ENCODE results near the gene TGFBR3.

Gene TGFBR3

GRCh38 chr1:91768786-91769725 lies 116.9 kb downstream of the TGFBR3 start:
- no peak overlapping the region for H3K4me3 ChIP-seq (ENCODE audit: low read length)
- H3K9ac ChIP-seq (ENCODE audit: low read depth, low read length): no peak overlapping the region
- no peaks in the 10 kb centered on the region for H3K27me3 ChIP-seq (ENCODE audit: control insufficient read depth, insufficient read depth, low read length)
- H3K9me3 ChIP-seq (replicated peaks; ENCODE audit: low read length): no peaks in the 10 kb centered on the region
- peaks cover 20% of the 10 kb centered on the region for H3K4me1 ChIP-seq (ENCODE audit: control insufficient read depth, insufficient read depth, low read length)
- peak overlapping the region; percentile 11 for H3K4me2 ChIP-seq (ENCODE audit: low read length)
- H3K36me3 ChIP-seq (ENCODE audit: insufficient read depth, low read length): no peaks in the 10 kb centered on the region

GRCh38 chr1:91768120-91768519 lies 117.8 kb downstream of the TGFBR3 start:
- Histone ChIP-seq H3K4me1 (ENCODE audit: control insufficient read depth, insufficient read depth, low read length) (peaks cover 20% of the 10 kb centered on the region), H3K4me3 (ENCODE audit: low read length) (no peak overlapping the region), H3K9me3 (replicated peaks; ENCODE audit: low read length) (no peaks in the 10 kb centered on the region), H3K36me3 (ENCODE audit: insufficient read depth, low read length) (no peaks in the 10 kb centered on the region), H3K4me2 (ENCODE audit: low read length) (no peak overlapping the region), H3K27me3 (ENCODE audit: control insufficient read depth, insufficient read depth, low read length) (no peaks in the 10 kb centered on the region), H3K9ac (ENCODE audit: low read depth, low read length) (no peak overlapping the region)

GRCh38 chr1:91766883-91767282 lies 119.1 kb downstream of the TGFBR3 start:
- Histone ChIP-seq H3K9me3 (replicated peaks; ENCODE audit: low read length) (no peaks in the 10 kb centered on the region), H3K4me2 (ENCODE audit: low read length) (no peak overlapping the region), H3K36me3 (ENCODE audit: insufficient read depth, low read length) (no peaks in the 10 kb centered on the region), H3K27me3 (ENCODE audit: control insufficient read depth, insufficient read depth, low read length) (peaks cover 3% of the 10 kb centered on the region), H3K4me1 (ENCODE audit: control insufficient read depth, insufficient read depth, low read length) (peaks cover 20% of the 10 kb centered on the region), H3K9ac (ENCODE audit: low read depth, low read length) (no peak overlapping the region), H3K4me3 (ENCODE audit: low read length) (no peak overlapping the region)

DNA sequence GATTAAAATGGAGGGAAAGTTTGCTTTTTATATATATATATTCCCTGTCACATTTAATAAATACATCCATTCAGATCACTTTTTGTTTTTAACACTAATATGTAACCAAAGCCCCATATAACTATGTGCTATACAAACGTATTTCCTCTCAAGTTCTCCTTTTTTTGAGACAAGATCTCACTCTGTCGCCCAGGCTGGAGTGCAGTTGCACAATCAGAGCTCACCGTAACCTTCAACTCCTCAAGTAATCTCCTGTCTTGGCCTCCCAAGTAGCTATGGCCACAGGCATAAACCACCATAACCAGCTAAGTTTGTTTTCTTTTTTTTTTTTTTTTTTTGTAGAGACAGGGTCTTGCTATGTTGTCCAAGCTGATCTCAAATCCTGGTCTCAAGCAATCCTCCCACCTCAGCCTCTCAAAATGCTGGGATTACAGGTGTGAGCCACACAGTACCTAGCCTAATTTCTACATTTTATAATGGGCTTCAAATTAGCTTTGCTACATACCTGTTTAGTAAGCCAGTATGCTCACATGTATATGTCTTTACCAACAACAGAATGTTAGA lies 120.0 kb downstream of the TGFBR3 start:
- peaks cover 20% of the 10 kb centered on the region for H3K4me1 ChIP-seq (ENCODE audit: control insufficient read depth, insufficient read depth, low read length)
- no peaks in the 10 kb centered on the region for H3K9me3 ChIP-seq (replicated peaks; ENCODE audit: low read length)
- H3K4me3 ChIP-seq (ENCODE audit: low read length): no peak overlapping the region
- peaks cover 3% of the 10 kb centered on the region for H3K27me3 ChIP-seq (ENCODE audit: control insufficient read depth, insufficient read depth, low read length)
- H3K4me2 ChIP-seq (ENCODE audit: low read length): no peak overlapping the region
- no peak overlapping the region for H3K9ac ChIP-seq (ENCODE audit: low read depth, low read length)
- H3K36me3 ChIP-seq (ENCODE audit: insufficient read depth, low read length): no peaks in the 10 kb centered on the region

DNA sequence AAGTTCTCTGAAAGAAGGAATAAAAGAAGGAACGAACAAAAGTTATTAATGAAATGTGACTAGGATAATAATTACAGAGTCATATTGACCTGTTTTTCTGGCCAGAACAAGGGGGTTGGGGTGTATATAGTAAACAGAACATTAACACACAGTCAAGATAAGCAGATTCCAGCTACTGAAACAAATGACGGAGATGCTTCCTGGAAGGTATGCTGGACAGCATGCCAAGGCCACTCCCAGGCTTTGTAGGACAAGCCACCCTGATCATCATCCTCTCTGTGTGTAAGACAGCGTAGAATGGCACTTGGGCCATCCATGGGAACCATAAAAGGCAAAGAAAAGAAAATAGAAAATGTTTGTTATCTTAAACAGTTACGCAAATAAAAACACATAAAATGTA lies 120.7 kb downstream of the TGFBR3 start:
- Histone ChIP-seq H3K4me2 (ENCODE audit: low read length) (no peak overlapping the region), H3K4me3 (ENCODE audit: low read length) (no peak overlapping the region), H3K4me1 (ENCODE audit: control insufficient read depth, insufficient read depth, low read length) (peaks cover 20% of the 10 kb centered on the region), H3K9ac (ENCODE audit: low read depth, low read length) (no peak overlapping the region), H3K36me3 (ENCODE audit: insufficient read depth, low read length) (no peaks in the 10 kb centered on the region), H3K9me3 (replicated peaks; ENCODE audit: low read length) (no peaks in the 10 kb centered on the region), H3K27me3 (ENCODE audit: control insufficient read depth, insufficient read depth, low read length) (peaks cover 3% of the 10 kb centered on the region)

DNA sequence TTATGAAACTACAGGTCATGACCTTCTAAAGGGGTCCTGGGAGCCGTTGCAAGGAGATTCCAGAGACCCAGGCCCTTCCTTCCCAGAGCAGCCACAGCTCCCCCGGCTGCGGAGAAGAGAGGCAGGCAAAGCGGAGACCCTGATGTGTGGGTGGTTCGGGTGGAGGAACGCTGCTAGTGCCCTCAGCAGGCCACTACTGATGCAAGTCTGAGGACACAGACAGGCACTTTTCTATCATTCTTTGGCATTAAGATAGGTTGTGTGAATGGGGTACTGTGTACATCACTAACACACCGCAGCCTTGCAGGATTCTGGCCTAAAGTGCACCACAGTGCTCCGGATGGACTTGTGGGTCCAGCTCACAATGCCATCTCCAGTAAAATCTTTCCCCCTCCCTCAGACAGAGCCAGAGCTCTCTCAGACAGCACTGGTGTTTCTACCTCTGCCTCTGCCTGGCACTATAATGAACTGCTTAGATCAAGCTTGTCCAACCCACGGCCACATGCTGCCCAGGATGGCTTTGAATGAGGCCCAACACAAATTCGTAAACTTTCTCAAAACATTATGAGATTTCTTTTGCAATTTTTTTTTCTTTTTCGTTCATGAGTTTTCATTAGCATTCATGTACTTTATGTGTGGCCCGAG lies 121.4 kb downstream of the TGFBR3 start:
- Histone ChIP-seq H3K27me3 (ENCODE audit: control insufficient read depth, insufficient read depth, low read length) (peaks cover 3% of the 10 kb centered on the region), H3K4me1 (ENCODE audit: control insufficient read depth, insufficient read depth, low read length) (peaks cover 14% of the 10 kb centered on the region), H3K4me3 (ENCODE audit: low read length) (no peak overlapping the region), H3K36me3 (ENCODE audit: insufficient read depth, low read length) (no peaks in the 10 kb centered on the region), H3K4me2 (ENCODE audit: low read length) (no peak overlapping the region), H3K9me3 (replicated peaks; ENCODE audit: low read length) (no peaks in the 10 kb centered on the region), H3K9ac (ENCODE audit: low read depth, low read length) (no peak overlapping the region)

DNA sequence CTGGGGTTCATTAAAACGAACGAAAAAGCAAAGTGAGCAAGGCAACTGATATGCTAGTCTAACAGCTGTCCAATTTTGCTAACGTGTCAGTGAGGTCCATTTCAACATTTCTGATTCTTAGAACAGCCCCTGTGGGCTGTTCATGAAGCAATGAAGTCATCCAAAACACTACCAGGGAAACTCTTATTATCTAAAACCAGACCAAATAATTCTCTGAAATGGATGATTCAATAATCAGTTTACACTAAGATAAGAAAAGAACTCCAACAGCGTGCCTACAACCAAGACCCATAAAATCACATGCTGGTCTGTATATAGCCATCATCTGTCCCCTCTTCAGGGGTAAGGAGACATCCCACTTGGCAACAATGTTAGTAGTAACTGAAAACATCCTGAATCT lies 122.7 kb downstream of the TGFBR3 start:
- Histone ChIP-seq H3K27me3 (ENCODE audit: control insufficient read depth, insufficient read depth, low read length) (peaks cover 3% of the 10 kb centered on the region), H3K4me3 (ENCODE audit: low read length) (no peak overlapping the region), H3K9me3 (replicated peaks; ENCODE audit: low read length) (no peaks in the 10 kb centered on the region), H3K4me1 (ENCODE audit: control insufficient read depth, insufficient read depth, low read length) (peaks cover under 1% of the 10 kb centered on the region), H3K36me3 (ENCODE audit: insufficient read depth, low read length) (no peaks in the 10 kb centered on the region), H3K9ac (ENCODE audit: low read depth, low read length) (no peak overlapping the region), H3K4me2 (ENCODE audit: low read length) (no peak overlapping the region)

- no peak overlapping the region for H3K9ac ChIP-seq (ENCODE audit: low read depth, low read length)
- no peaks in the 10 kb centered on the region for H3K9me3 ChIP-seq (replicated peaks; ENCODE audit: low read length)
- H3K4me3 ChIP-seq (ENCODE audit: low read length): no peak overlapping the region
- H3K4me2 ChIP-seq (ENCODE audit: low read length): no peak overlapping the region
- H3K27me3 ChIP-seq (ENCODE audit: control insufficient read depth, insufficient read depth, low read length): peaks cover 3% of the 10 kb centered on the region
- H3K36me3 ChIP-seq (ENCODE audit: insufficient read depth, low read length): no peaks in the 10 kb centered on the region
- H3K4me1 ChIP-seq (ENCODE audit: control insufficient read depth, insufficient read depth, low read length): no peaks in the 10 kb centered on the region
These were observed 124.6 kb downstream of the TGFBR3 start for GRCh38 chr1:91761295-91761721.

GRCh38 chr1:91760512-91760911 lies 125.4 kb downstream of the TGFBR3 start:
- Histone ChIP-seq H3K9ac (ENCODE audit: low read depth, low read length) (no peak overlapping the region), H3K4me2 (ENCODE audit: low read length) (no peak overlapping the region), H3K4me3 (ENCODE audit: low read length) (no peak overlapping the region), H3K9me3 (replicated peaks; ENCODE audit: low read length) (no peaks in the 10 kb centered on the region), H3K27me3 (ENCODE audit: control insufficient read depth, insufficient read depth, low read length) (peaks cover 3% of the 10 kb centered on the region), H3K36me3 (ENCODE audit: insufficient read depth, low read length) (no peaks in the 10 kb centered on the region), H3K4me1 (ENCODE audit: control insufficient read depth, insufficient read depth, low read length) (no peaks in the 10 kb centered on the region)

DNA sequence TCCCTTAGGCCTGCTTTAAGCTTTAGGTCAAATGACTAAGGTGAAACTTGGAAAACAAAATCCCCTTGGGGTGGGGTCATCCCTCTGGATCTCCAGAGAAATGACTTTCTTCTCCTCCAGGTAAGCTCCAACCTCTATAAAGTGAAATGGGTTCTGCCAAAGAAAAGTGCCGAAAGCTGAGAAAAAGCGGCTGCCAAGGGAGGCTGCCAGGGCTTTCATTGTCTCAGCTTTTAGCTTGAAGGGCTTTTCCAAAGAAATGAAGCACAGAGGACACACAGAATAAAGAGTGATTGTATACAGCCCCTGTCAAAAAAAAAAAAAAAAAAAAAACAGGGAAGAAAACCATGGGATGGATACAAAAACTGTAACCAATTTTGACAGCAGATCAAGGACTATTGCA lies 126.9 kb downstream of the TGFBR3 start:
- Histone ChIP-seq H3K27me3 (ENCODE audit: control insufficient read depth, insufficient read depth, low read length) (peaks cover 3% of the 10 kb centered on the region), H3K36me3 (ENCODE audit: insufficient read depth, low read length) (no peaks in the 10 kb centered on the region), H3K9me3 (replicated peaks; ENCODE audit: low read length) (no peaks in the 10 kb centered on the region), H3K9ac (ENCODE audit: low read depth, low read length) (no peak overlapping the region), H3K4me2 (ENCODE audit: low read length) (no peak overlapping the region), H3K4me1 (ENCODE audit: control insufficient read depth, insufficient read depth, low read length) (peaks cover 4% of the 10 kb centered on the region), H3K4me3 (ENCODE audit: low read length) (no peak overlapping the region)

- Histone ChIP-seq H3K9ac (ENCODE audit: low read depth, low read length) (no peak overlapping the region), H3K27me3 (ENCODE audit: control insufficient read depth, insufficient read depth, low read length) (peaks cover 3% of the 10 kb centered on the region), H3K4me2 (ENCODE audit: low read length) (no peak overlapping the region), H3K4me3 (ENCODE audit: low read length) (no peak overlapping the region), H3K4me1 (ENCODE audit: control insufficient read depth, insufficient read depth, low read length) (peaks cover 7% of the 10 kb centered on the region), H3K36me3 (ENCODE audit: insufficient read depth, low read length) (no peaks in the 10 kb centered on the region), H3K9me3 (replicated peaks; ENCODE audit: low read length) (no peaks in the 10 kb centered on the region)
These were observed 128.0 kb downstream of the TGFBR3 start for GRCh38 chr1:91757763-91758460.
